ENCODE results near the gene FBXO46. TPM values are rescaled to one million over a fixed set of nuclear protein-coding genes. Genes with fewer than 3 reads are reported as not detected.

Gene FBXO46
- total and polyA plus RNA-seq, 9 donors, result 7.3 to 16.1 (median 12.5) TPM

GRCh38 chr19:45667620-45668341 lies 62.9 kb downstream of the FBXO46 start, which contains the start of gene GIPR:
TSS of gene GIPR (plus strand) at chr19:45668221. CDS start at chr19:45669521, 1,300 bp downstream.
- 13% methylated on average over 12 of the region's 15 CpGs for WGBS (ENCODE audit: insufficient coverage)
- Histone ChIP-seq H3K36me3 (ENCODE audit: control insufficient read depth, insufficient read depth, low read length) (no peaks in the 10 kb centered on the region), H3K9me3 (replicated peaks; ENCODE audit: control insufficient read depth, low read depth, low read length) (no peaks in the 10 kb centered on the region), H3K27me3 (ENCODE audit: control insufficient read depth, insufficient read depth, low read length) (peaks cover 68% of the 10 kb centered on the region), H3K27ac (ENCODE audit: low read length) (no peak within 1 kb of the TSS), H3K4me3 (ENCODE audit: low read length) (no peak within 1 kb of the TSS), H3K4me1 (ENCODE audit: control insufficient read depth, insufficient read depth, low read length) (peaks cover 13% of the 10 kb centered on the region)
- DNase-seq, result no peak

- H3K4me1 ChIP-seq (ENCODE audit: control insufficient read depth, insufficient read depth, low read length), result peaks cover 13% of the 10 kb centered on the region
- no peaks in the 10 kb centered on the region for H3K9me3 ChIP-seq (replicated peaks; ENCODE audit: control insufficient read depth, low read depth, low read length)
- H3K36me3 ChIP-seq (ENCODE audit: control insufficient read depth, insufficient read depth, low read length), result no peaks in the 10 kb centered on the region
- H3K27me3 ChIP-seq (ENCODE audit: control insufficient read depth, insufficient read depth, low read length), result peaks cover 47% of the 10 kb centered on the region
- DNase-seq, result no peak
- no peak overlapping the region for H3K4me3 ChIP-seq (ENCODE audit: low read length)
- H3K27ac ChIP-seq (ENCODE audit: low read length), result no peak overlapping the region
- 71% methylated on average over 7 of the region's 7 CpGs for WGBS (ENCODE audit: insufficient coverage)
These were observed 66.1 kb downstream of the FBXO46 start for GRCh38 chr19:45664575-45664974.

- no peak for DNase-seq
- Histone ChIP-seq H3K27ac (ENCODE audit: low read length) (no peak overlapping the region), H3K36me3 (ENCODE audit: control insufficient read depth, insufficient read depth, low read length) (no peaks in the 10 kb centered on the region), H3K4me1 (ENCODE audit: control insufficient read depth, insufficient read depth, low read length) (peaks cover 7% of the 10 kb centered on the region), H3K9me3 (replicated peaks; ENCODE audit: control insufficient read depth, low read depth, low read length) (no peaks in the 10 kb centered on the region), H3K27me3 (ENCODE audit: control insufficient read depth, insufficient read depth, low read length) (peaks cover 43% of the 10 kb centered on the region), H3K4me3 (ENCODE audit: low read length) (no peak overlapping the region)
- WGBS (ENCODE audit: insufficient coverage), result no CpG with 5 or more reads among the region's 1 CpG
These were observed 66.9 kb downstream of the FBXO46 start for GRCh38 chr19:45663800-45664199.

GRCh38 chr19:45660636-45661035 lies 70.1 kb downstream of the FBXO46 start:
- 23% methylated on average over 8 of the region's 8 CpGs for WGBS (ENCODE audit: insufficient coverage)
- H3K4me1 ChIP-seq (ENCODE audit: control insufficient read depth, insufficient read depth, low read length), result no peaks in the 10 kb centered on the region
- H3K27ac ChIP-seq (ENCODE audit: low read length), result no peak overlapping the region
- peaks cover 18% of the 10 kb centered on the region for H3K27me3 ChIP-seq (ENCODE audit: control insufficient read depth, insufficient read depth, low read length)
- no peaks in the 10 kb centered on the region for H3K36me3 ChIP-seq (ENCODE audit: control insufficient read depth, insufficient read depth, low read length)
- H3K9me3 ChIP-seq (replicated peaks; ENCODE audit: control insufficient read depth, low read depth, low read length), result no peaks in the 10 kb centered on the region
- H3K4me3 ChIP-seq (ENCODE audit: low read length), result no peak overlapping the region
- DNase-seq, result no peak

Other genes starting within 250 kb of the FBXO46 start
- 42.4 TPM for gene RTN2, start 233.8 kb downstream of the FBXO46 start, total RNA-seq
- 100 to 1,000 TPM in 6 of 8 donors, 10 to 100 TPM in 2; 80.0 to 148 (median 126) TPM for gene RTN2, start 233.8 kb downstream of the FBXO46 start, polyA plus RNA-seq (ENCODE audit: insufficient read depth in 1 of 8, insufficient read length in 8 of 8, low replicate concordance in 1 of 8)
- gene PPM1N, start 232.5 kb downstream of the FBXO46 start, total RNA-seq, result 0.18 TPM
- under 1 TPM; 0.24 to 0.97 (median 0.61) TPM for gene PPM1N, start 232.5 kb downstream of the FBXO46 start, polyA plus RNA-seq (ENCODE audit: insufficient read depth in 1 of 8, insufficient read length in 8 of 8, low replicate concordance in 1 of 8)
- gene VASP, start 223.4 kb downstream of the FBXO46 start, total RNA-seq, result 37.4 TPM
- gene VASP, start 223.4 kb downstream of the FBXO46 start, polyA plus RNA-seq (ENCODE audit: insufficient read depth in 1 of 8, insufficient read length in 8 of 8, low replicate concordance in 1 of 8), result 10 to 100 TPM; 48.9 to 59.4 (median 53.3) TPM
- gene OPA3, start 146.1 kb downstream of the FBXO46 start, total RNA-seq, result 3.2 TPM
- 1 to 10 TPM; 5.6 to 8.6 (median 7.3) TPM for gene OPA3, start 146.1 kb downstream of the FBXO46 start, polyA plus RNA-seq (ENCODE audit: insufficient read depth in 1 of 8, insufficient read length in 8 of 8, low replicate concordance in 1 of 8)
- 0.44 TPM for gene GPR4, start 128.7 kb downstream of the FBXO46 start, total RNA-seq
- 1 to 10 TPM; 1.5 to 3.2 (median 2.2) TPM for gene GPR4, start 128.7 kb downstream of the FBXO46 start, polyA plus RNA-seq (ENCODE audit: insufficient read depth in 1 of 8, insufficient read length in 8 of 8, low replicate concordance in 1 of 8)
- gene EML2, start 91.5 kb downstream of the FBXO46 start, total RNA-seq, result 8.2 TPM
- gene EML2, start 91.5 kb downstream of the FBXO46 start, polyA plus RNA-seq (ENCODE audit: insufficient read depth in 1 of 8, insufficient read length in 8 of 8, low replicate concordance in 1 of 8), result 10 to 100 TPM in 5 of 8 donors, 1 to 10 TPM in 3; 7.9 to 13.2 (median 11.2) TPM
- 0.09 TPM for gene GIPR, start 62.7 kb downstream of the FBXO46 start, total RNA-seq
- 1 to 10 TPM in 1 of 8 donors, under 1 TPM in 6, not detected in 1; 0.04 to 1.8 (median 0.32) TPM for gene GIPR, start 62.7 kb downstream of the FBXO46 start, polyA plus RNA-seq (ENCODE audit: insufficient read depth in 1 of 8, insufficient read length in 8 of 8, low replicate concordance in 1 of 8)
- gene SNRPD2, start 38.9 kb downstream of the FBXO46 start, total RNA-seq, result 446 TPM
- gene SNRPD2, start 38.9 kb downstream of the FBXO46 start, polyA plus RNA-seq (ENCODE audit: insufficient read depth in 1 of 8, insufficient read length in 8 of 8, low replicate concordance in 1 of 8), result 100 to 1,000 TPM; 253 to 349 (median 288) TPM
- gene QPCTL, start 38.2 kb downstream of the FBXO46 start, total RNA-seq, result 2.2 TPM
- gene QPCTL, start 38.2 kb downstream of the FBXO46 start, polyA plus RNA-seq (ENCODE audit: insufficient read depth in 1 of 8, insufficient read length in 8 of 8, low replicate concordance in 1 of 8), result 1 to 10 TPM; 2.8 to 6.8 (median 3.9) TPM
- not detected for gene MEIOSIN, start 2.5 kb upstream of the FBXO46 start, total RNA-seq
- gene MEIOSIN, start 2.5 kb upstream of the FBXO46 start, polyA plus RNA-seq (ENCODE audit: insufficient read depth in 1 of 8, insufficient read length in 8 of 8, low replicate concordance in 1 of 8), result under 1 TPM in 1 of 8 donors, not detected in 7; 0.04 TPM
- 14.9 TPM for gene SIX5, start 38.4 kb upstream of the FBXO46 start, total RNA-seq
- 10 to 100 TPM; 16.7 to 31.9 (median 25.3) TPM for gene SIX5, start 38.4 kb upstream of the FBXO46 start, polyA plus RNA-seq (ENCODE audit: insufficient read depth in 1 of 8, insufficient read length in 8 of 8, low replicate concordance in 1 of 8)
- gene DMPK, start 51.6 kb upstream of the FBXO46 start, total RNA-seq, result 158 TPM
- gene DMPK, start 51.6 kb upstream of the FBXO46 start, polyA plus RNA-seq (ENCODE audit: insufficient read depth in 1 of 8, insufficient read length in 8 of 8, low replicate concordance in 1 of 8), result 100 to 1,000 TPM; 236 to 390 (median 333) TPM
- 29.1 TPM for gene DMWD, start 61.9 kb upstream of the FBXO46 start, total RNA-seq
- 10 to 100 TPM; 32.6 to 57.1 (median 45.0) TPM for gene DMWD, start 61.9 kb upstream of the FBXO46 start, polyA plus RNA-seq (ENCODE audit: insufficient read depth in 1 of 8, insufficient read length in 8 of 8, low replicate concordance in 1 of 8)
- gene RSPH6A, start 84.4 kb upstream of the FBXO46 start, total RNA-seq, result 0.09 TPM
- under 1 TPM in 2 of 8 donors, not detected in 6; 0.05 to 0.11 TPM for gene RSPH6A, start 84.4 kb upstream of the FBXO46 start, polyA plus RNA-seq (ENCODE audit: insufficient read depth in 1 of 8, insufficient read length in 8 of 8, low replicate concordance in 1 of 8)
- gene SYMPK, start 132.3 kb upstream of the FBXO46 start, total RNA-seq, result 25.8 TPM
- 10 to 100 TPM; 32.5 to 44.0 (median 38.8) TPM for gene SYMPK, start 132.3 kb upstream of the FBXO46 start, polyA plus RNA-seq (ENCODE audit: insufficient read depth in 1 of 8, insufficient read length in 8 of 8, low replicate concordance in 1 of 8)
- gene FOXA3, start 133.4 kb upstream of the FBXO46 start, total RNA-seq, result not detected
- under 1 TPM in 3 of 8 donors, not detected in 5; 0.09 to 0.41 (median 0.12) TPM for gene FOXA3, start 133.4 kb upstream of the FBXO46 start, polyA plus RNA-seq (ENCODE audit: insufficient read depth in 1 of 8, insufficient read length in 8 of 8, low replicate concordance in 1 of 8)
- 17.5 TPM for gene IRF2BP1, start 155.2 kb upstream of the FBXO46 start, total RNA-seq
- gene IRF2BP1, start 155.2 kb upstream of the FBXO46 start, polyA plus RNA-seq (ENCODE audit: insufficient read depth in 1 of 8, insufficient read length in 8 of 8, low replicate concordance in 1 of 8), result 10 to 100 TPM; 16.4 to 21.8 (median 19.4) TPM
- gene MYPOP, start 171.7 kb upstream of the FBXO46 start, total RNA-seq, result 1.3 TPM
- 1 to 10 TPM; 3.4 to 5.5 (median 4.2) TPM for gene MYPOP, start 171.7 kb upstream of the FBXO46 start, polyA plus RNA-seq (ENCODE audit: insufficient read depth in 1 of 8, insufficient read length in 8 of 8, low replicate concordance in 1 of 8)
- gene NANOS2, start 183.9 kb upstream of the FBXO46 start, total RNA-seq, result not detected
- gene NANOS2, start 183.9 kb upstream of the FBXO46 start, polyA plus RNA-seq (ENCODE audit: insufficient read depth in 1 of 8, insufficient read length in 8 of 8, low replicate concordance in 1 of 8), result not detected
- gene NOVA2, start 243.0 kb upstream of the FBXO46 start, total RNA-seq, result 0.98 TPM
- gene NOVA2, start 243.0 kb upstream of the FBXO46 start, polyA plus RNA-seq (ENCODE audit: insufficient read depth in 1 of 8, insufficient read length in 8 of 8, low replicate concordance in 1 of 8), result 1 to 10 TPM; 2.6 to 5.3 (median 3.9) TPM

Data from muscle of leg (tissue), 11 donors.